Aorta (tissue), 5 donors: Measurements from ENCODE around the gene APPL2. TPM values are rescaled to one million over a fixed set of nuclear protein-coding genes. Genes with fewer than 3 reads are reported as not detected.

Source experiments
- ATAC-seq: fragments of 200-7000 bp; cut with Tn5 transposase; one replicate; pipeline ENCODE4 v1.9.1; 2022; ENCODE audit warnings: moderate library complexity; ENCODE audit not compliant: low FRiP score
- DNase-seq, 2 donors: peaks; one replicate each; pipeline ENCODE4 v3.0.0-alpha.2; 2020
- H3K27ac ChIP-seq, 2 donors: one replicate each; pipeline ENCODE4 v1.5.1; 2013; ENCODE audit warnings: low read length in 2 of 2, mild to moderate bottlenecking in 2 of 2, moderate library complexity in 2 of 2, control low read depth in 1 of 2, inconsistent platforms in 1 of 2, low read depth in 1 of 2
- H3K27me3 ChIP-seq, 2 donors: one replicate each; pipeline ENCODE4 v1.6.1; 2013; ENCODE audit warnings: control low read depth in 1 of 2, low read length in 1 of 2, mild to moderate bottlenecking in 1 of 2, moderate library complexity in 1 of 2; ENCODE audit not compliant: insufficient read depth in 2 of 2, control insufficient read depth in 1 of 2
- H3K36me3 ChIP-seq, 2 donors: one replicate each; pipeline ENCODE4 v1.6.1; 2013; ENCODE audit warnings: control low read depth in 1 of 2, low read length in 1 of 2, mild to moderate bottlenecking in 1 of 2; ENCODE audit not compliant: insufficient read depth in 2 of 2, control insufficient read depth in 1 of 2
- H3K4me1 ChIP-seq, 2 donors: one replicate each; pipeline ENCODE4 v1.6.1; 2013; ENCODE audit warnings: low read length in 2 of 2, control low read depth in 1 of 2, mild to moderate bottlenecking in 1 of 2, moderate library complexity in 1 of 2; ENCODE audit not compliant: insufficient read depth in 2 of 2, control insufficient read depth in 1 of 2
- H3K4me3 ChIP-seq, 2 donors: one replicate each; pipeline ENCODE4 v1.5.1; 2013; ENCODE audit warnings: low read length in 2 of 2, control low read depth in 1 of 2, mild to moderate bottlenecking in 1 of 2
- H3K9me3 ChIP-seq: one replicate; pipeline ENCODE4 v1.6.1; 2013; ENCODE audit warnings: mild to moderate bottlenecking, low read length; ENCODE audit not compliant: control insufficient read depth
- WGBS, 2 donors: extraction: QIAGEN DNeasy Blood & Tissue Kit; methylation state at CpG; one replicate each; pipeline ENCODE4 v1.1.7; 2013; 5-methylcytosine and 5-hydroxymethylcytosine counted together
- intact Hi-C, 2 donors: fragments of 100-400 bp; cut with DNase I; formaldehyde crosslinking; loops; one replicate each; pipeline versions ENCODE4 v1.14.2 to v1.15.0; 2022
- polyA plus RNA-seq, 2 donors: library from polyadenylated mRNA; stranded (reverse); fragments of 200-250 nt; gene quantifications; one replicate each; pipeline ENCODE4 v1.2.3, GENCODE V29; 2013
- total RNA-seq, 2 donors: library from RNA; stranded (reverse); fragmentation: NEBNext Ultra II Directional; extraction: Animal tissue kit (Norgen Biotek cat#: 25700); gene quantifications; one replicate each; pipeline ENCODE4 v1.2.1, GENCODE V29; 2021
- donor health status: healthy with polysubstance abuse.
- donor health status: Bipolar disorder and iron deficiency.
- donor health status: DM: no; HTN: no; CAD: no.
- donor health status: DM: no; HTN: no; CAD: no.
- donor health status: DM: yes; HTN: yes; CAD: no.

The APPL2 gene
- total and polyA plus RNA-seq, 4 donors = 15.0 to 65.2 (median 46.3) TPM

DNA sequence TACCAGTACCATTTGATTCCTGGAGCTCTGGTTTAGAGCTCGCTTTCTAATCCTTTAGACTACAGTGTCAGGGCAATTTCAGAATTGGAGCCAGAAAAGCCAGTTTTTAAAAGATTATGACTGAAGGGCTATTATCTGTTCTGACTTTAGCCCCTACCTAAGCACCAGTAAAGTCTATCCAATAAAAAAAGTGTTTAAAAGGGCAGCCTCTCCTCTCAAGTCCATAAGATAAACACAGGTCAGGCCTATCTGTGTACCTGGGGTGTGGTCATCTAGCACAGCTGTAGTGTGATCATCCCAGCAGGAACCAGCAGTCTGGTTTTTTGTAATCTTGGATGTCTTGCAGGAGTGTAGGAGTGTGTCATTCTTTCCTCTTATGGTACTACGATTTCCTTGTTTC lies 6.6 kb downstream of the APPL2 start:
- intact Hi-C loops = loop anchor here in 1 of 2 donors (10.0 kb wide), 1 partner anchor 155 kb away; no protein-coding TSS in a partner anchor
- Histone ChIP-seq H3K4me1 (peaks cover 4 to 10% of the 10 kb centered on the region in 2 donors), H3K27me3 (no peaks in the 10 kb centered on the region), H3K9me3 (no peaks in the 10 kb centered on the region), H3K4me3 (no peak overlapping the region), H3K36me3 (no peaks in the 10 kb centered on the region), H3K27ac (no peak overlapping the region)
- WGBS, 2 donors = 75 to 77% methylated on average over 2 of the region's 2 CpGs
- no peak for DNase-seq
- no peak for ATAC-seq

GRCh38 chr12:105228966-105229365 lies 7.0 kb downstream of the APPL2 start:
- H3K36me3 ChIP-seq = no peaks in the 10 kb centered on the region
- ATAC-seq (no peak), DNase-seq (no peak)
- no peaks in the 10 kb centered on the region for H3K27me3 ChIP-seq
- WGBS, 2 donors = 96 to 97% methylated on average over 8 of the region's 8 CpGs
- intact Hi-C loops = loop anchor here in 1 of 2 donors (10.0 kb wide), 1 partner anchor 156 kb away; no protein-coding TSS in a partner anchor
- no peaks in the 10 kb centered on the region for H3K9me3 ChIP-seq
- H3K4me3 ChIP-seq = no peak overlapping the region
- peaks cover 2 to 7% of the 10 kb centered on the region in 2 donors for H3K4me1 ChIP-seq
- H3K27ac ChIP-seq = no peak overlapping the region

DNA sequence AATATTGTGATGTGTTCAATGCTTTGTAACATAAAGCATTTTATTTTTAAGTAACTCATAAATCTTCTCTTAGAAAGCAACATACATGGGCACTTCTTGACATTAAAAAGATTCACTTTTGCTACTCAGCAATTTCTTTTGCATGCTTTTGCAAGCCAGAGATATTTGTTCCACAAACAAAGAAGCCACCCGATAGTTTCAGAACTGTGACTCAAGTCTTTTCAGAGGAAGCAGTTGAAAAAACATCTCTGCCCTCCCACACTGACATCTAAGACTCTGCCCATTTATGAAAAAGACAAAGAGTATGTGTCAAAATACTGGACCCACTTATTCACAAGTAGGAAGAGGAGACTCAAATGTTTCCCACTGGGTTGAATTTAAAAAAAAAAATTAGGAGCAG lies 7.5 kb downstream of the APPL2 start:
- WGBS, 2 donors = 16 to 29% methylated on average over 1 of the region's 1 CpG
- intact Hi-C loops = loop anchor here in 1 of 2 donors (10.0 kb wide), 1 partner anchor 156 kb away; no protein-coding TSS in a partner anchor
- Histone ChIP-seq H3K36me3 (peaks cover 0 to 2% of the 10 kb centered on the region in 2 donors), H3K27ac (no peak overlapping the region), H3K9me3 (no peaks in the 10 kb centered on the region), H3K4me3 (no peak overlapping the region), H3K27me3 (no peaks in the 10 kb centered on the region), H3K4me1 (peaks cover 2 to 3% of the 10 kb centered on the region in 2 donors)
- ATAC-seq (no peak), DNase-seq (no peak)

- 88 to 92% methylated on average over 3 of the region's 3 CpGs for WGBS, 2 donors
Measured at GRCh38 chr12:105227879-105228278, 8.1 kb downstream of the APPL2 start.

GRCh38 chr12:105226219-105226618 lies 9.8 kb downstream of the APPL2 start:
- DNase-seq (peak; percentile 82 to 88), ATAC-seq (peak; percentile 91)
- no peaks in the 10 kb centered on the region for H3K4me1 ChIP-seq
- H3K4me3 ChIP-seq = no peak overlapping the region
- H3K36me3 ChIP-seq = peaks cover 2% of the 10 kb centered on the region in 2 donors
- 2 to 5% methylated on average over 8 of the region's 8 CpGs for WGBS, 2 donors
- no peaks in the 10 kb centered on the region for H3K9me3 ChIP-seq
- intact Hi-C loops = loop anchor here in 1 of 2 donors (10.0 kb wide), 1 partner anchor 159 kb away; no protein-coding TSS in a partner anchor
- peak overlapping the region in 1 of 2 donors; percentile 25 for H3K27ac ChIP-seq
- no peaks in the 10 kb centered on the region for H3K27me3 ChIP-seq

More at GRCh38 chr12:105227879-105228278, 8.1 kb downstream of the APPL2 start:
- Histone ChIP-seq H3K27ac (no peak overlapping the region), H3K4me3 (no peak overlapping the region), H3K4me1 (peaks cover 0 to 2% of the 10 kb centered on the region in 2 donors), H3K36me3 (peaks cover 0 to 2% of the 10 kb centered on the region in 2 donors), H3K9me3 (no peaks in the 10 kb centered on the region), H3K27me3 (no peaks in the 10 kb centered on the region)
- DNase-seq (no peak), ATAC-seq (no peak)
- intact Hi-C loops = loop anchor here in 1 of 2 donors (10.0 kb wide), 1 partner anchor 157 kb away; no protein-coding TSS in a partner anchor

DNA sequence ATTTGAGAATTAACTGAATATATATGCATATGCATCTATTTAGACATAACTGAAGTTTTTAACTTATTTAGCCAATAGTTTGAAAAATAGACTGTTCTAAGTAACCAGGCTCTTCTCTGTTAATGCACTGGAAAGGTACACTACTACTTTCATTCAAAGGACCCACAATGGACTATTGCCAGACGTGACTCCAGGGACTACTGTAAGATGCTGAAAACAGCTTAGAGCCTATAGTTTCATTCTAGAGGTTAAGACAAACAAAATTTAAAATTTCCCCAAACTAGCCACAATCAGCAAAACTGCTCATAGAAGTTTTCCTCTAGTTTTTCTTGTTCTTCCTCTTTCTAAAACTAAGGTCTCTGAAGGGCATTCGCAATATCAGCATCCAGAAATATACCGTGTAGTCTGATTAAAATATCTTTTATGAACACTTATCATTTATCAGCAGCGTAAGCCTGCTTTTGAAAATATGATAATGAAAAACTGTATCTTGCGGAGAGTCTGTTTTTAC lies 10.4 kb downstream of the APPL2 start:
- ATAC-seq (no peak), DNase-seq (no peak)
- peaks cover 2% of the 10 kb centered on the region in 2 donors for H3K36me3 ChIP-seq
- H3K4me3 ChIP-seq = no peak overlapping the region
- H3K27ac ChIP-seq = no peak overlapping the region
- intact Hi-C loops = loop anchor here in 1 of 2 donors (10.0 kb wide), 1 partner anchor 159 kb away; no protein-coding TSS in a partner anchor
- no peaks in the 10 kb centered on the region for H3K27me3 ChIP-seq
- 43 to 54% methylated on average over 5 of the region's 5 CpGs for WGBS, 2 donors
- no peaks in the 10 kb centered on the region for H3K9me3 ChIP-seq
- no peaks in the 10 kb centered on the region for H3K4me1 ChIP-seq

- Histone ChIP-seq H3K36me3 (peaks cover 2% of the 10 kb centered on the region in 2 donors), H3K27ac (no peak overlapping the region), H3K9me3 (no peaks in the 10 kb centered on the region), H3K4me3 (no peak overlapping the region), H3K4me1 (no peaks in the 10 kb centered on the region), H3K27me3 (no peaks in the 10 kb centered on the region)
- ATAC-seq (no peak), DNase-seq (no peak)
- intact Hi-C loops = loop anchor here in 1 of 2 donors (10.0 kb wide), 1 partner anchor 160 kb away; no protein-coding TSS in a partner anchor
- 94 to 97% methylated on average over 4 of the region's 4 CpGs for WGBS, 2 donors
Measured at GRCh38 chr12:105224399-105224798, 11.6 kb downstream of the APPL2 start.

- 89 to 92% methylated on average over 4 of the region's 4 CpGs for WGBS, 2 donors
- DNase-seq (no peak), ATAC-seq (no peak)
- Histone ChIP-seq H3K4me1 (peaks cover 0 to 2% of the 10 kb centered on the region in 2 donors), H3K4me3 (no peak overlapping the region), H3K27ac (no peak overlapping the region), H3K27me3 (no peaks in the 10 kb centered on the region), H3K36me3 (peaks cover 2% of the 10 kb centered on the region in 2 donors), H3K9me3 (no peaks in the 10 kb centered on the region)
- intact Hi-C loops = loop anchor here in 1 of 2 donors (10.0 kb wide), 1 partner anchor 161 kb away; no protein-coding TSS in a partner anchor
Measured at GRCh38 chr12:105223884-105224283, 12.1 kb downstream of the APPL2 start.
